Hepatocyte (in vitro differentiated cells): ENCODE measurements around the gene OSBPL2.

Source experiments
- EZH2phosphoT487 ChIP-seq: fragments of 200-600 bp; sonication (generic); IDR thresholded peaks from one replicate; pipeline ENCODE4 v1.6.1; 2018; ENCODE audit warnings: antibody characterized with exemption, mild to moderate bottlenecking, low read depth, moderate library complexity; ENCODE audit not compliant: unreplicated experiment, severe bottlenecking
- TF ChIP-seq, protein P1 (sequence below): fragments of 200-600 bp; sonication (generic); IDR thresholded peaks from 2 replicates; pipeline ENCODE4 v1.5.1; 2016; ENCODE audit warnings: antibody characterized with exemption, mild to moderate bottlenecking; ENCODE audit not compliant: poor library complexity

DNA sequence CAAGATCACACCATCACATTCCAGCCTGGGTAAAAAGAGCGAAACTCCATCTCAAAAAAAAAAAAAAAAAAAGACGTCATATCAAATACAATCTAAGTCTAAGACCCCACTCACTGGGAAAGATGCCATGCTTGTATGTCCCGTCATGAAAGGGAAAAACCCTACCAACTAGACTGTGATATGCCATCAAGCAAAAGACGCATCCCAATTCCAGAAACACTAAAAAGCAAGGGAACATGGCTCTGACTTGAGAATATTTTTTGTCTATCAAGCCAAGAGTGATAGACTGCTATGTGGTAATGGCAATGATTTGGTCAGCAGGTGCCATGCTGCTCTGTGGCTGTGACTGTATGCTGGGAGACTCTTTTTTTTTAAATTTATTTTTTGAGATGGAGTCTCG is 105.8 kb downstream of the OSBPL2 start:
- no peak for TF ChIP-seq EZH2phosphoT487
- TF ChIP-seq, protein P1, sequence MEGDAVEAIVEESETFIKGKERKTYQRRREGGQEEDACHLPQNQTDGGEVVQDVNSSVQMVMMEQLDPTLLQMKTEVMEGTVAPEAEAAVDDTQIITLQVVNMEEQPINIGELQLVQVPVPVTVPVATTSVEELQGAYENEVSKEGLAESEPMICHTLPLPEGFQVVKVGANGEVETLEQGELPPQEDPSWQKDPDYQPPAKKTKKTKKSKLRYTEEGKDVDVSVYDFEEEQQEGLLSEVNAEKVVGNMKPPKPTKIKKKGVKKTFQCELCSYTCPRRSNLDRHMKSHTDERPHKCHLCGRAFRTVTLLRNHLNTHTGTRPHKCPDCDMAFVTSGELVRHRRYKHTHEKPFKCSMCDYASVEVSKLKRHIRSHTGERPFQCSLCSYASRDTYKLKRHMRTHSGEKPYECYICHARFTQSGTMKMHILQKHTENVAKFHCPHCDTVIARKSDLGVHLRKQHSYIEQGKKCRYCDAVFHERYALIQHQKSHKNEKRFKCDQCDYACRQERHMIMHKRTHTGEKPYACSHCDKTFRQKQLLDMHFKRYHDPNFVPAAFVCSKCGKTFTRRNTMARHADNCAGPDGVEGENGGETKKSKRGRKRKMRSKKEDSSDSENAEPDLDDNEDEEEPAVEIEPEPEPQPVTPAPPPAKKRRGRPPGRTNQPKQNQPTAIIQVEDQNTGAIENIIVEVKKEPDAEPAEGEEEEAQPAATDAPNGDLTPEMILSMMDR = no peak
